ENCODE data around the gene PODN. TPM values are rescaled to one million over a fixed set of nuclear protein-coding genes. Genes with fewer than 3 reads are reported as not detected.

PODN gene
- polyA plus RNA-seq, 1 donor from 2014 or later: not detected

- peaks cover 0 to 2% (median 0%) of the 10 kb centered on the region in 3 donors for H3K9me3 Mint-ChIP-seq
- no peaks in the 10 kb centered on the region for H3K36me3 Mint-ChIP-seq
- H3K4me1 Mint-ChIP-seq: peaks cover 0 to 1% (median 0%) of the 10 kb centered on the region in 3 donors
- peaks cover 4% of the 10 kb centered on the region for H3K27me3 Mint-ChIP-seq
- no peak overlapping the region for H3K4me3 Mint-ChIP-seq
- no peak overlapping the region for H3K27ac Mint-ChIP-seq
Observed at GRCh38 chr1:53107570-53108322, 45.7 kb downstream of the PODN start.

DNA sequence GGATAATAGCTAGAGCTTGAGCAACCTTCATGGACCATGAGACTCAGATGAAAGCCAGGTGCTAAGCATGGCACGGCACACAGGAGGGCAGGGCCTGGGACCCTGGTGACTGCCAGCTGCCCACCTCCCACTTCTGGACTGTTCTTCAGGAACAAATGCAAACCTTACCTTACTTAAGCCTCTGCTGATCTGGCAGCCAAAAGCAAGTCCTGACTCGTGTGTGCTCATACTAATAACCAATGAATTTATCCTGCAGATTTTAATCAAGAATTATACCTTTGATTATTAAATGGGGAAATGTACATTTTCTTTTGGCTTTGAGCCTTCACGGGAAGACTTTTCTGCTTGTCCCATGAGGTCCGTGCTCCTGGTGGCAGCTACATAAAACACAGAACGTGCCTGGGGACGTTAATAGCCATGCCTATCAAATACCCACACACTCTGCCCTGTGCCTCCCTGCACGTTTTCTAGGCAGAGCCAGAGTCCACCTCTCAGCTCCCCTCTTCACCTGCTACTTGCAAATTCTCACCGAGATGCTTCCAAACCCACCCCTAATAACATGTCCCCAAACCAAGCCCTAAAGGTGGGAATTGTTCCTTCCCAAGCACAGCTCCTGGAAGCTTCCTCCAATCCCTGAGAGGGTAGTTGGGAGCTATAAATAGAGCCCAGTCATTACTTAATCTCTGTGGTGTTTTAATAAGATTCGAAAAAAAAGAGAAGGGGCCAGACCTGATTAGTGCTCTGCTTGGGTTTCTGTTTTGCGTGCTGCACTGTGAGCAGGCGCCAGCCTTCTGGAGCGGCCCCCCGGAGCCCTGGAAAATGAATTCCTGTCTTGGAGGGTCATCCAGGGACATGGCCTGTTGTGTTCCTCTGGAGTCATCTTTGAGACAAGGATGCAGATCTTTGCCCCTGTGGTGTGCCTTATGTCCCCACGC lies 46.9 kb downstream of the PODN start:
- Mint-ChIP-seq H3K4me1 (peaks cover 0 to 1% (median 0%) of the 10 kb centered on the region in 3 donors), H3K9me3 (peaks cover 0 to 2% (median 0%) of the 10 kb centered on the region in 3 donors), H3K27me3 (peaks cover 4% of the 10 kb centered on the region), H3K4me3 (no peak overlapping the region), H3K27ac (no peak overlapping the region), H3K36me3 (no peaks in the 10 kb centered on the region)

DNA sequence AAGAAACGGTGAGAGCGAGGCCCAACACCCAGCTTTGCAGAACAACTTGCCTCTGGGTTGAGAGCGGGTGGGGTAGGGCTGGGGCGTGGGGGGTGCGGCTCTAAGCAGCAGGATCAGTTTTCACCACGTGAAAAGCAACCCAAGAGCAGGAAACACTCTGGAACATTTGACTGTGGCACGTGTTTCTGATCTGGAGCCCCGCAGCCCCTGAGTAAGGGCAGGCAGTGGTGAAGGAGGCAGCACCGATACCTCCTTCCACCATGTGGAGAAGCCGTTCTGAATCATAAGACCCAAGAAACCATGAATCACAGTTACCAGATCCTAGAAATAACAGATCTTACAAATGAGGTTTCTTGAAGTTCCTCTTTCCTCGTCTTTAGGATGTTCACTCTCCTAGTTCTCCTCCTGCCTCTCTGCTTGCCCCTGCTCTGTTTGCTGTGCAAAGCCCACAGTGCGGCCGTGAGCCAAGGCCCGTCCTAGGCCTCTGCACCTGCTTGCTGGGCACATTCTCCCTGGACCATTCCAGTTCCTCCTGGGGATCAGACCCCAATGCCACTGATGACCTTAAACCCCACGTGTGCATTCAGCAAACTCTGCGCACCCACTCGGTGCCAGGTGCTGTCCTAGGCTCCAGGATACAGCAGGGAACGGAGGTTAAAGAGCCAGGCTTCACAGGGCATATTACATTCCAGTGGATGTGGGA lies 48.5 kb downstream of the PODN start:
- Mint-ChIP-seq H3K27me3 (peaks cover 6% of the 10 kb centered on the region), H3K36me3 (no peaks in the 10 kb centered on the region), H3K27ac (no peak overlapping the region), H3K9me3 (peaks cover 0 to 2% (median 0%) of the 10 kb centered on the region in 3 donors), H3K4me1 (peaks cover 0 to 1% (median 0%) of the 10 kb centered on the region in 3 donors), H3K4me3 (no peak overlapping the region)

- Mint-ChIP-seq H3K4me3 (no peak overlapping the region), H3K9me3 (peaks cover 0 to 2% (median 0%) of the 10 kb centered on the region in 3 donors), H3K4me1 (peaks cover 0 to 1% (median 0%) of the 10 kb centered on the region in 3 donors), H3K27ac (no peak overlapping the region), H3K36me3 (no peaks in the 10 kb centered on the region), H3K27me3 (peaks cover 6% of the 10 kb centered on the region)
Observed at GRCh38 chr1:53111073-53111556, 49.1 kb downstream of the PODN start.

DNA sequence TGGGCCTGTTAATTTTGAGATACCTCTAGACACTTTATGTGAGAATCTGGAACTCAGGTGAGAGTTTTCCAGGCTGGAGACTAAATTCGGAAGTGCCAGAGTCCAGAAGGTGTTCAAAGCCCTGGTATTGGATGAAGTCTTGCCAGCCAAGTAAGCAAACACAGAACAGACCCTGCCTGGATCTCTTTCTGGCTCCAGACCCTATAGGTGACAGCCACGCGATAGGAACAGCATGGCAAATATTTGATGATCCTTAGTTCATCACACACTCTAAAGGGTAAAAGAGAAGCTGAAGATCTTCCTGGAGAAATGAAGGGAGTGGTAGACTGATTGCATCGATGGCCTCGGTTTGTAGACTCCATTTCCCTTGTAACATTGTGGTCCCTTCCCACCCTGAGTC lies 49.7 kb downstream of the PODN start:
- H3K4me3 Mint-ChIP-seq: no peak overlapping the region
- no peak overlapping the region for H3K27ac Mint-ChIP-seq
- peaks cover 0 to 1% (median 0%) of the 10 kb centered on the region in 3 donors for H3K4me1 Mint-ChIP-seq
- H3K9me3 Mint-ChIP-seq: peaks cover 0 to 2% (median 0%) of the 10 kb centered on the region in 3 donors
- no peaks in the 10 kb centered on the region for H3K36me3 Mint-ChIP-seq
- H3K27me3 Mint-ChIP-seq: peaks cover 6% of the 10 kb centered on the region

GRCh38 chr1:53112271-53112774 lies 50.3 kb downstream of the PODN start:
- peaks cover 0 to 2% (median 0%) of the 10 kb centered on the region in 3 donors for H3K9me3 Mint-ChIP-seq
- no peaks in the 10 kb centered on the region for H3K36me3 Mint-ChIP-seq
- peaks cover 0 to 1% (median 0%) of the 10 kb centered on the region in 3 donors for H3K4me1 Mint-ChIP-seq
- no peak overlapping the region for H3K4me3 Mint-ChIP-seq
- no peak overlapping the region for H3K27ac Mint-ChIP-seq
- H3K27me3 Mint-ChIP-seq: peaks cover 6% of the 10 kb centered on the region

DNA sequence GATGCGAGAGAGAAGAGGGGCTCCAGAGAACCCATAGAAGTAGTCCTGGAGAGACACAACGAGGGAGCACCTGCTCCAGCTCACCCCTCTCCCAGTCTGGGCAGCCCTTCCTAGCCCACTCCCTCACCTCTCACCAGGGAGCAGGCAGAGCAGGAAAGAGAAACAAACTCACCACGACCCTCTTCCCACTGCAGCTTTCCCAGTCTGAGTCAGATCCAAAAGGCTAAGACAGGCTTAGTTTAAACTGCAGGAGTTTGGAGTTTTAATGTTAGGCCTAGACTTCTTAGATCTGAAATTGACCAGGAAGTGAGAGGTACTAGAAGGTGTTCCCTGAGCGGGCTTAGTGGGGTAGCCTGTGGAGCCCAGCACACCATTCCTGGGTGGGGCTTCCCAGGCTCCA lies 50.8 kb downstream of the PODN start:
- no peak overlapping the region for H3K4me3 Mint-ChIP-seq
- no peak overlapping the region for H3K27ac Mint-ChIP-seq
- peaks cover 0 to 2% (median 0%) of the 10 kb centered on the region in 3 donors for H3K9me3 Mint-ChIP-seq
- H3K36me3 Mint-ChIP-seq: no peaks in the 10 kb centered on the region
- peaks cover 6% of the 10 kb centered on the region for H3K27me3 Mint-ChIP-seq
- peaks cover 0 to 1% (median 0%) of the 10 kb centered on the region in 3 donors for H3K4me1 Mint-ChIP-seq

- Mint-ChIP-seq H3K27me3 (peaks cover 6% of the 10 kb centered on the region), H3K27ac (no peak overlapping the region), H3K36me3 (no peaks in the 10 kb centered on the region), H3K4me1 (peaks cover 0 to 1% (median 0%) of the 10 kb centered on the region in 3 donors), H3K9me3 (peaks cover 0 to 2% (median 0%) of the 10 kb centered on the region in 3 donors), H3K4me3 (no peak overlapping the region)
Observed at GRCh38 chr1:53114090-53114489, 52.1 kb downstream of the PODN start.

- H3K27me3 Mint-ChIP-seq: peaks cover 6% of the 10 kb centered on the region
- peaks cover 0 to 2% (median 0%) of the 10 kb centered on the region in 3 donors for H3K9me3 Mint-ChIP-seq
- no peaks in the 10 kb centered on the region for H3K36me3 Mint-ChIP-seq
Observed at GRCh38 chr1:53114581-53115400, 52.8 kb downstream of the PODN start.

DNA sequence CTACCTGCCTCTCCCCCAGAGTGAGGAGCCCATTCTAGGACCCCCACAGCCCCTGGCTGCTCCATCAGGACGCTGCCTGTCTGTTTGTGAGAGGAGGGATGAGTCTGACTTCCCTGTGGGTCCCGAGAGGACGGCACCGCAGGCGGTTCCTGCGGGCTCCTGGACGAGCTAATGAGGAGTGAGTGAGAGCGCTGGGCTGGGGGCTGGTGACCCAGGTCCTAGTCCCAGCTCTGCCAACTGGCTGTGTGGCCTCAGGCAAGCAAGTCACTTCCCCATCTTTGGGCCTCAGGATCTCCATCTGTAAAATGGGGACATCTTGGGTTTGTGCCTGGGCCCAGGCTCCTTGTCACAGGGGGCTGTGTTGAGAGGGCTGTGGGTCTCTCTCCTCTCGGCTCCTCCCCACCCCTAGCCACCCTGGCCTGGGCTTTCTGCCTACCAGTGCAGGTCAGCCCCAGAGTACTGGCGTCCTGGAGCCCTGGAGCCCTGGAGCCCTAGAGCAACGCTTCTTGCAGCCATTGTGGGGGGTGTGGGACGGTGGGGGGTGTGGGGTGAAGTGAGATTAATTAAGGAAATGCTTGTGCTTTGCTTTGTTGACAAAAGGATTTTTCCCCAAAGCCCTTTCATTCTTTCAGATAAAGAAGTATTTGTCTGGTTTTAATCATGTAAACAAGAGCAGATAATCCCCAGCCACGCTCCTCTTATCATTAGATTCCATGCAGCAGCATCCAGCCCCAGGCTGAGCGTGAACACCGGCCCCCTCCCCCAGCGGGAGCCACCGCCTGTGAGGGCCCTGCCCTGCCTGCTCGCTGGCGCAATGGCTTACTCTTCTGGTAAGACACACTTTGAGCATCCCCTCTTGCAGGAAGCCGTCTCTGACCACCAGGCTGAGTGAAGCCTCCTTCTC lies 53.6 kb downstream of the PODN start:
- Mint-ChIP-seq H3K4me1 (peaks cover 0 to 1% (median 0%) of the 10 kb centered on the region in 3 donors), H3K9me3 (peaks cover 0 to 2% (median 0%) of the 10 kb centered on the region in 3 donors), H3K27me3 (peaks cover 6% of the 10 kb centered on the region), H3K27ac (no peak overlapping the region), H3K36me3 (no peaks in the 10 kb centered on the region), H3K4me3 (no peak overlapping the region)

More at GRCh38 chr1:53114581-53115400, 52.8 kb downstream of the PODN start:
- Mint-ChIP-seq H3K4me3 (no peak overlapping the region), H3K27ac (no peak overlapping the region), H3K4me1 (peaks cover 0 to 1% (median 0%) of the 10 kb centered on the region in 3 donors)

GRCh38 chr1:53116307-53116810 lies 54.3 kb downstream of the PODN start:
- H3K27ac Mint-ChIP-seq: no peak overlapping the region
- peaks cover 5% of the 10 kb centered on the region for H3K27me3 Mint-ChIP-seq
- H3K4me3 Mint-ChIP-seq: no peak overlapping the region
- H3K36me3 Mint-ChIP-seq: no peaks in the 10 kb centered on the region
- H3K9me3 Mint-ChIP-seq: no peaks in the 10 kb centered on the region
- H3K4me1 Mint-ChIP-seq: no peaks in the 10 kb centered on the region

GRCh38 chr1:53116933-53117600 lies 55.1 kb downstream of the PODN start:
- Mint-ChIP-seq H3K4me3 (no peak overlapping the region), H3K9me3 (no peaks in the 10 kb centered on the region), H3K36me3 (no peaks in the 10 kb centered on the region), H3K27ac (no peak overlapping the region), H3K4me1 (no peaks in the 10 kb centered on the region), H3K27me3 (peaks cover 4% of the 10 kb centered on the region)

Data from IgD-negative memory B cell (primary cell).